Measurements from ENCODE around the gene AARS1.

AARS1 gene

DNA sequence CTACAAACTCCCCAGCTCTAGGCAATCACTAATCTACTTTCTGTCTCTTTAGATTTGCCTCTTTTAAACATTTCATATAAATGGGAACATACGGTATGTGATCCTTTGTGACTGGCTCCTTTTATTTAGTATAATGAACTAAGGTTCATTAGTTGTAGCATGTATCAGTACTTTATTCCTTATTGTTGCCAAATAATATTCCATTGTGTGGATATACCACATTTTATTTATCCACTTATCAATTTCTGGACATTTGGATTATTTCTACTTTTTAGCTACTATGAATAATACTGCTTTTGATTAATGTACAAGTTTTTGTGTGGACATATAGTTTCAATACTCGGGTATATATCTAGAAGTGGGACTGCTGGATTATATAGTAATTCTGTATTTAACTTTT lies 17.6 kb upstream of the AARS1 start:
- TF ChIP-seq, protein P1, sequence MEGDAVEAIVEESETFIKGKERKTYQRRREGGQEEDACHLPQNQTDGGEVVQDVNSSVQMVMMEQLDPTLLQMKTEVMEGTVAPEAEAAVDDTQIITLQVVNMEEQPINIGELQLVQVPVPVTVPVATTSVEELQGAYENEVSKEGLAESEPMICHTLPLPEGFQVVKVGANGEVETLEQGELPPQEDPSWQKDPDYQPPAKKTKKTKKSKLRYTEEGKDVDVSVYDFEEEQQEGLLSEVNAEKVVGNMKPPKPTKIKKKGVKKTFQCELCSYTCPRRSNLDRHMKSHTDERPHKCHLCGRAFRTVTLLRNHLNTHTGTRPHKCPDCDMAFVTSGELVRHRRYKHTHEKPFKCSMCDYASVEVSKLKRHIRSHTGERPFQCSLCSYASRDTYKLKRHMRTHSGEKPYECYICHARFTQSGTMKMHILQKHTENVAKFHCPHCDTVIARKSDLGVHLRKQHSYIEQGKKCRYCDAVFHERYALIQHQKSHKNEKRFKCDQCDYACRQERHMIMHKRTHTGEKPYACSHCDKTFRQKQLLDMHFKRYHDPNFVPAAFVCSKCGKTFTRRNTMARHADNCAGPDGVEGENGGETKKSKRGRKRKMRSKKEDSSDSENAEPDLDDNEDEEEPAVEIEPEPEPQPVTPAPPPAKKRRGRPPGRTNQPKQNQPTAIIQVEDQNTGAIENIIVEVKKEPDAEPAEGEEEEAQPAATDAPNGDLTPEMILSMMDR (IDR thresholded peaks at IDR 0.05) = no peak
- no peak for DNase-seq (ENCODE audit: low spot score)
- no peak overlapping the region for H3K4me3 ChIP-seq

DNA sequence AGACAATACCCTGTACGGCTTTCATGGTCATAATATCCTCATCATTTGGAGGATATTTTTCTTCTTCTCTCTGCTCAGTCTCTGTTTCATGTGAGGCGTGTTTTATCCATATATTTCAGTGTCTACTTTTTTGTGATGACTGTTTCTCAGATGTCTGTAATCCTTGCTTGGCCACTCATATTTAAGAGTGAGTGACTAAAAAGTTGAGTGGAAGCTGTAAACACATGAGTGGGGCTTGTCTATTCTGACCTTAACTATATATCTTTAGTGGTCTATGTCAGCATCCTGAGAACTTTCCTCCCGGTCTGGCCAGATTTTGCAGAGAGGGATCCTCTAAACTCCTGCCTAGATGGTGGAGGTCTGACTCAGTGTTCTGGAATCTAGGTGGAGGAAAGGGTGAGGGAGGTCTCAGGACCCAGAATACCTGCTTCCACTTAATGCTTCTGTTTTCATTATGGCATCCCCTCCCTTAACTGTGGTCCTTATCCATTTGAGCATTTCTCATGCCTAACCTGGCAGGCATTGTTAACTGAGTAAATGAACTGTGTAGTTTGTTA lies 15.7 kb upstream of the AARS1 start:
- H3K4me3 ChIP-seq = no peak overlapping the region
- DNase-seq (ENCODE audit: low spot score) = no peak
- no peak overlapping the region for H3K27ac ChIP-seq
- TF ChIP-seq, protein P1 (IDR thresholded peaks at IDR 0.05) = no peak

More for the DNA sequence above, 17.6 kb upstream of the AARS1 start:
- no peak overlapping the region for H3K27ac ChIP-seq

DNA sequence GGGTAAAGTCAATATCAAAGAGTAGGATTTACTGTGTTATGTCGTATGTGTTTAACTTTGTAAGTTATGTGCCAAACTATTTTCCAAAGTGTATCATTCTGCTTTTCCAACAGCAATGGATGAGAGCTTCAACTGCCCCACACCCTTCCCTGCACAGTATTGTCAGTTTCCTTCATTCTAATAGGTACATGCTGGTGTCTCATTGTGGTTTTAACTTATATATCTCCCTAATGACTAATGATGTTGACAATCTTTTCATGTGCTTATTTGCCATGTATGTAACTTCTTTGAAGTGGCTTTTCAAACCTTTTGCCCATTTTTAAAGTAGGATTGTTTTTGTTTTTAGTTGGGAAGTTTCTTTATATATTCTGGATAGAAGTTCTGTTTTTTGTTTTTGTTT lies 13.4 kb upstream of the AARS1 start:
- Histone ChIP-seq H3K27ac (no peak overlapping the region), H3K4me3 (no peak overlapping the region)
- TF ChIP-seq, protein P1 (IDR thresholded peaks at IDR 0.05) = no peak
- DNase-seq (ENCODE audit: low spot score) = no peak

DNA sequence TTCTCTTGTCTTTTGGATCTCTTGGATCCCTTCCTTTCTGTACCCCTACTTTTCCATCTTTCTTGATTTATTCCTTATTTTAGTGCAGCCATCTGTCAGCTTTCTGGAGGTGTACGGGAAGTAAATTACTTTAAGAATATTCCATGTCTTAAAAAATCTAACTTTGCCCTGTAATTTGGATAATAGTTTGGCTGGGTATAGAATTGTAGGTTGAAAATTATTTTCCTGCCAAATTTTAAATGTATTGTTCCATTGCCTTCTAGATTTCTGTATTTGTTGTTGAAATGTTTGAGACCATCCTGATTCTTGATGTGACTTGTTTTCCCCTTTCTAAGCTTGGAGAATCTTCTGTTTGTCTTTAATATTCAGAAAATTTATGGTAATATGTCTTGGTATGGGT lies 11.8 kb upstream of the AARS1 start:
- DNase-seq (ENCODE audit: low spot score) = no peak
- H3K4me3 ChIP-seq = no peak overlapping the region
- H3K27ac ChIP-seq = no peak overlapping the region
- TF ChIP-seq, protein P1 (IDR thresholded peaks at IDR 0.05) = no peak

DNA sequence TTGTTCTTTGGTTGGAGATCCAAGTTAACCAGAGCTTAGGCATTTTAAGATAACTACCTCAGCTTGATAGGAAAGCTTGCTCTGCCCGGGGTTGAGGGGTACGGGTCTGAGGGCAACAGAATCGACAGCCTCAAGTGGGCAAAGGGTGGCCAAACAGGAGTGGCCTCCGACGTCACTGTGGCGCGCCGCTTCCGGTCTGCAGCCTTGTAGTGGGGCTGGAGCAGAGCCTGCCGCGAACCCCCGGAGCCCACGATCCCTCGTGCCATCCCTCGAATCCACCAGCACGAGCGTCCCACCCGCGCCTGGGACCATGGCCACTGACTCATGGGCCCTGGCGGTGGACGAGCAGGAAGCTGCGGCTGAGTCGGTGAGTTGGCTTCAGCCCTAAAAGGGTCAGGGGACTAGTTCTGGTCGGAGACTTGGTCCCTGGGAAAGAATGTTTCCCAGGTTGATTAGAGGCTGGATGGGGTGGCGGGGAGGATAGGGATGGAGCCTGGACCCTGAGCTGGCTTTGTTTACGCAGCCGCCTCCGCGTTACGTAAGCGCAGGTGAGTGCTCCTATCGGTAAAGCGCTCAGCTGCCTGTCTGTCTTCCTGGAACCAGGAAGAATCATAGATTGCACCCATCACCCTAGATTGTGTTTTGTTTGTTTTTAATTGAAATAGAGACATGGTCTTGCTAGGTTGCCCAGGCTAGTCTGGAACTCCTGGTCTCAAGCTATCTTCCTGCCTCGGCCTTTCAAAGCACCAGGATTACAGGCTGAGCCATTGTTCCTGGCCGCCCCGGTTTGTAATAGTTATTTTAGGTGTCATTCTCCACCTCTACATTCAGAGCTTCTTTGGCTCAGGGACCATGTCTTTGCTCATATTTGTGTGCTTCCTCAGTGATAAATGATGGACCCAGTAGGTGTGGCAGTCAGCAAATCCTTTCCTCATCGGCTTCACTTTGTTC lies 10.0 kb upstream of the AARS1 start, which contains the start of gene DDX19B:
Gene DDX19B, plus strand, starts transcription at position 199 of the 951 bp plus-strand sequence. Its CDS starts 112 bp downstream, at position 311.
- DNase-seq (ENCODE audit: low spot score) = peak; percentile 82
- H3K4me3 ChIP-seq = peak within 1 kb of the TSS; percentile 88
- TF ChIP-seq, protein P1 (IDR thresholded peaks at IDR 0.05) = no peak
- H3K27ac ChIP-seq = peak within 1 kb of the TSS; percentile 90 to 96

DNA sequence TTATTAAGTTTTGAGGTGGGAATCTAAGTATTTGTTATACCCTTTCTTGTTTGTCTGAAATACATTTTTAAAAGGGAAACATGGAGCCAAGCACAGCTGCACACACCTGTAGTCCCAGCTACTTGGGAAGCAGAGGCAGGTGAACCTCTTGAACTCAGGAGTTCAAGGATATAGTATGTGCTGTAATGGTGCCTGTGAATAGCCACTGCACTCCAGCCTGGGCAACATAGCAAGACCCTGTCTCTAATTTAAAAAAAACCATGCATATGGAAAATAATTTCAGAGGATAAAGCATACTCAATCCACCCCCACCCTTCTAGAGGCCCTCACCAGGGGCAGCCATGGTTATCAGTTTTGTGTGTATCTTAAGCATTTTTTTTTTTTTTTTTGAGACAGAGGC lies 6.3 kb upstream of the AARS1 start:
- H3K27ac ChIP-seq = no peak overlapping the region
- DNase-seq (ENCODE audit: low spot score) = no peak
- TF ChIP-seq, protein P1 (IDR thresholded peaks at IDR 0.05) = no peak
- no peak overlapping the region for H3K4me3 ChIP-seq

Data from coronary artery (tissue), 2 donors.